Measurements from ENCODE around the gene PODXL. TPM values are rescaled to one million over a fixed set of nuclear protein-coding genes. Genes with fewer than 3 reads are reported as not detected.

PODXL gene
- total RNA-seq, 3 donors from 2014 or later: 20.3 to 55.6 (median 33.1) TPM

DNA sequence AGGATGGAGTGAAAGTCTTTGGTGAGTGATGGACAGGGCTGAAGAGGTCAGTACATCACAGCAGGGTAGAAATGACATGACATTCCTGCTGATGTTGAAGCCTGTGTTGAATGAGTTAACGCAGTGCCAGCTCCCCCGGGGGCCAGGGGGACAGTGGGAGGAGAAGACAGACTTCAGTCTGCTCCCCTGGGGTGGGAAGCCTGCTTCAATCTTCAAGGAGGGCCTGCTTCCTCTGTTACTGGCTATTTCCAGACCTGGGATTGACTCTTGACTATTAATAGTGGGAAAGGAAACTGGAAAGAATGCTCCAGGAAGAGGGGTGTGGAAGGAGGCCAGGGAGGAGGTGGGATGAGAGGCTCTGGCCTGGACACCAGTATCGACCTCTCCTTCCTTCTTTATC, 27.2 kb downstream of the PODXL start:
- no peak for TF ChIP-seq POLR2A (IDR thresholded peaks at IDR 0.05)
- TF ChIP-seq, protein P1, sequence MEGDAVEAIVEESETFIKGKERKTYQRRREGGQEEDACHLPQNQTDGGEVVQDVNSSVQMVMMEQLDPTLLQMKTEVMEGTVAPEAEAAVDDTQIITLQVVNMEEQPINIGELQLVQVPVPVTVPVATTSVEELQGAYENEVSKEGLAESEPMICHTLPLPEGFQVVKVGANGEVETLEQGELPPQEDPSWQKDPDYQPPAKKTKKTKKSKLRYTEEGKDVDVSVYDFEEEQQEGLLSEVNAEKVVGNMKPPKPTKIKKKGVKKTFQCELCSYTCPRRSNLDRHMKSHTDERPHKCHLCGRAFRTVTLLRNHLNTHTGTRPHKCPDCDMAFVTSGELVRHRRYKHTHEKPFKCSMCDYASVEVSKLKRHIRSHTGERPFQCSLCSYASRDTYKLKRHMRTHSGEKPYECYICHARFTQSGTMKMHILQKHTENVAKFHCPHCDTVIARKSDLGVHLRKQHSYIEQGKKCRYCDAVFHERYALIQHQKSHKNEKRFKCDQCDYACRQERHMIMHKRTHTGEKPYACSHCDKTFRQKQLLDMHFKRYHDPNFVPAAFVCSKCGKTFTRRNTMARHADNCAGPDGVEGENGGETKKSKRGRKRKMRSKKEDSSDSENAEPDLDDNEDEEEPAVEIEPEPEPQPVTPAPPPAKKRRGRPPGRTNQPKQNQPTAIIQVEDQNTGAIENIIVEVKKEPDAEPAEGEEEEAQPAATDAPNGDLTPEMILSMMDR (IDR thresholded peaks at IDR 0.05): no peak
- TF ChIP-seq POLR2AphosphoS5 (IDR thresholded peaks at IDR 0.05): no peak

DNA sequence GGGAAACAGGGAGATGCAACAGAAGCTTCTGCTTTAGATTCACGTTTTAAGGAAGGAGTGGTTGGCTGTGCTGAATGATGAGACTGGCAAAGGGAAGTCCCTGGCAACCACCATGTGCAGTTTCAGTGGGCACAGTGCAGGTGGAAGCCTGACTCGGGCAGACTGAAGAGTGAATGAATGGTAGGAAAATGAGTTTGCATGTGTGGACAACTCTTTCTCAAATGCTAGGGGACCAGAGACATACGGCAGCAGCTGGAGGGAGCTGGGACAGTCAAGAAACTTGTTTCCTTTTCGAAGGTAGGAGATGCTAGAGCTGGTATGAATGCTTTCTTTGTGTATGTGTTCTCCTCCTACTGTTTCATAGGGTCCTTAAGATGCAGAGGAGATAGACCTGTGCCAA, 29.0 kb downstream of the PODXL start:
- TF ChIP-seq POLR2A (IDR thresholded peaks at IDR 0.05): no peak
- no peak for TF ChIP-seq POLR2AphosphoS5 (IDR thresholded peaks at IDR 0.05)
- TF ChIP-seq, protein P1 (IDR thresholded peaks at IDR 0.05): no peak
- intact Hi-C loops (cut with DNase I; ENCODE audit: low total_unique reads): no loop called here
- Histone ChIP-seq H3K27ac (no peak overlapping the region), H3K36me3 (no peaks in the 10 kb centered on the region), H3K4me3 (no peak overlapping the region), H3K9me3 (no peaks in the 10 kb centered on the region), H3K27me3 (no peaks in the 10 kb centered on the region), H3K4me1 (no peaks in the 10 kb centered on the region)
- no peak for DNase-seq (ENCODE audit: low spot score in 2 of 2)

More for the DNA sequence above, 27.2 kb downstream of the PODXL start:
- no peaks in the 10 kb centered on the region for H3K27me3 ChIP-seq
- no peak overlapping the region for H3K27ac ChIP-seq
- H3K4me3 ChIP-seq: no peak overlapping the region
- H3K4me1 ChIP-seq: no peaks in the 10 kb centered on the region
- H3K36me3 ChIP-seq: no peaks in the 10 kb centered on the region
- H3K9me3 ChIP-seq: no peaks in the 10 kb centered on the region
- intact Hi-C loops (cut with DNase I; ENCODE audit: low total_unique reads): no loop called here
- no peak for DNase-seq (ENCODE audit: low spot score in 2 of 2)

DNA sequence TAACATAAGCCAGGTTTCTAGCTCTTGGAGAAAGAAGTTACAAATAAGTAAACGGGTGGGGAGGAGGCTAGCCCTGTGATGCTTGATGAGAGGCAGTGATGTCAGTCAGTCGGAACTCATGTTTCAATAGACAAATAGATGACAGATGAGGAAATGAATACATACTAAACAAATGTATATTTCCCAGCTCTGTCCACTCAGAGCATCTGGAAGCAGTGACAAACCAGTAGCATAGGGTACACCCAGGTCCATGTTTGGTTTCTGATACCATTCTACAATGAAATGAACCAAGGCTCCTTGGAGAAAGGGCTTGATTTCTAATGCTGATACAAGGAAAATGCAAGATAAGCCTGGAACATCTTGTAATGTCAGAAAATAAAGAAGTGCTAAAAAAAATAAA, 30.6 kb downstream of the PODXL start:
- Histone ChIP-seq H3K4me1 (no peaks in the 10 kb centered on the region), H3K27ac (no peak overlapping the region), H3K27me3 (no peaks in the 10 kb centered on the region), H3K4me3 (no peak overlapping the region), H3K36me3 (no peaks in the 10 kb centered on the region), H3K9me3 (no peaks in the 10 kb centered on the region)
- intact Hi-C loops (cut with DNase I; ENCODE audit: low total_unique reads): no loop called here
- no peak for DNase-seq (ENCODE audit: low spot score in 2 of 2)
- no peak for TF ChIP-seq POLR2AphosphoS5 (IDR thresholded peaks at IDR 0.05)
- no peak for TF ChIP-seq POLR2A (IDR thresholded peaks at IDR 0.05)
- TF ChIP-seq, protein P1 (IDR thresholded peaks at IDR 0.05): no peak

DNA sequence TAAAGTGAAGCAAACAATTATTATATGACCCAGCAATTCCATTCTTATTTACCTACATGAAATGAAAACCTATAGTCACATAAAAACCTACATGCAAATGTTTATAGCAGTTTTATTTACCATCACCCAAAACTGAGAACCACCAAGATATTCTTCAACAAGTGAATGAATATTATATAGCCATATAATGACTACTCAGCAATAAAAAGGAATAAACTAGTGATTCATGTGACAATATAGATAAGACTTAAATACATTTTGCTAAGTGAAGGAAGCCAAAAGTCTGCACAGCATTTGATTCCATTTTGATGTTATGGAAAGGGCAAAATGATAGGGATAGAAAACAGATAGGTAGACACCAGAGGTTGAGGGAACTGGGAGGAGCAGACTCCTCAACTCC, 31.7 kb downstream of the PODXL start:
- Histone ChIP-seq H3K4me1 (no peaks in the 10 kb centered on the region), H3K27me3 (no peaks in the 10 kb centered on the region), H3K9me3 (no peaks in the 10 kb centered on the region), H3K27ac (no peak overlapping the region), H3K4me3 (no peak overlapping the region), H3K36me3 (no peaks in the 10 kb centered on the region)
- intact Hi-C loops (cut with DNase I; ENCODE audit: low total_unique reads): no loop called here
- TF ChIP-seq POLR2A (IDR thresholded peaks at IDR 0.05) (no peak), POLR2AphosphoS5 (IDR thresholded peaks at IDR 0.05) (no peak)
- TF ChIP-seq, protein P1 (IDR thresholded peaks at IDR 0.05): no peak
- DNase-seq (ENCODE audit: low spot score in 2 of 2): no peak

DNA sequence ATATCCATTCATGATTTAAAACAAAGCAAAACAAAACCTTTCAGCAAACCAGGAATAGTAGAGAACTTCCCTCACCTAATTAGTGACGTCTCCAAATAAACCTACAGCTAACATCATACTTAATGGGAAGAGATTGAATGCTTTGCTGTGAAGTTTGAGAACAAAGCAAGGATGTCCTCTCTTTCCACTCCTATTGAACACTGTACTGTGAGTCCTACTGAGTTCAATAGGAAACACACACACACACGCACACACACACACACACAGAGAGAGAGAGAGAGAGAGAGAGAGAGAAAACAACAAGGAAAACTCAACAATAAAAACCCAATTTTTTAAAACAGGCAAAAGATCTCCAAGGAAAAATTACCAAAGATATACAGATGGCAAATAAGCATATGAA, 32.3 kb downstream of the PODXL start:
- H3K27me3 ChIP-seq: no peaks in the 10 kb centered on the region
- no peak overlapping the region for H3K27ac ChIP-seq
- DNase-seq (ENCODE audit: low spot score in 2 of 2): no peak
- H3K9me3 ChIP-seq: no peaks in the 10 kb centered on the region
- H3K4me1 ChIP-seq: no peaks in the 10 kb centered on the region
- H3K36me3 ChIP-seq: no peaks in the 10 kb centered on the region
- no peak overlapping the region for H3K4me3 ChIP-seq
- intact Hi-C loops (cut with DNase I; ENCODE audit: low total_unique reads): no loop called here
- TF ChIP-seq, protein P1 (IDR thresholded peaks at IDR 0.05): no peak
- TF ChIP-seq POLR2AphosphoS5 (IDR thresholded peaks at IDR 0.05): no peak
- TF ChIP-seq POLR2A (IDR thresholded peaks at IDR 0.05): no peak
